Mesodermal cell (in vitro differentiated cells): ENCODE results near the gene HS3ST1.

Source experiments
- H3K27ac ChIP-seq: 2 replicates; pipeline ENCODE4 v1.7.0; 2013; ENCODE audit warnings: mild to moderate bottlenecking, low read depth, low read length, moderate library complexity; ENCODE audit not compliant: severe bottlenecking
- H3K36me3 ChIP-seq: 2 replicates; pipeline ENCODE4 v1.7.1; 2013; ENCODE audit warnings: mild to moderate bottlenecking, low read length, moderate library complexity; ENCODE audit not compliant: control insufficient read depth, insufficient read depth
- H3K4me1 ChIP-seq: one replicate; pipeline ENCODE4 v1.7.1; 2013; ENCODE audit warnings: mild to moderate bottlenecking, low read length; ENCODE audit not compliant: insufficient read depth, control insufficient read depth, poor library complexity, severe bottlenecking
- H3K4me3 ChIP-seq: 2 replicates; pipeline ENCODE4 v1.7.0; 2013; ENCODE audit warnings: low read length, control low read depth, mild to moderate bottlenecking; ENCODE audit not compliant: insufficient read depth, poor library complexity, severe bottlenecking; ENCODE audit errors: extremely low read depth
- H3K9me3 ChIP-seq: 2 replicates; pipeline ENCODE4 v1.7.1; 2013; ENCODE audit warnings: mild to moderate bottlenecking, low read length, moderate library complexity; ENCODE audit not compliant: control insufficient read depth
- WGBS, 2 experiments: methylation state at CpG; one replicate each; pipeline ENCODE4 v1.1.5; 2013; ENCODE audit warnings: missing lambda C conversion rate in 2 of 2; ENCODE audit not compliant: insufficient coverage in 2 of 2; 5-methylcytosine and 5-hydroxymethylcytosine counted together

Gene HS3ST1

DNA sequence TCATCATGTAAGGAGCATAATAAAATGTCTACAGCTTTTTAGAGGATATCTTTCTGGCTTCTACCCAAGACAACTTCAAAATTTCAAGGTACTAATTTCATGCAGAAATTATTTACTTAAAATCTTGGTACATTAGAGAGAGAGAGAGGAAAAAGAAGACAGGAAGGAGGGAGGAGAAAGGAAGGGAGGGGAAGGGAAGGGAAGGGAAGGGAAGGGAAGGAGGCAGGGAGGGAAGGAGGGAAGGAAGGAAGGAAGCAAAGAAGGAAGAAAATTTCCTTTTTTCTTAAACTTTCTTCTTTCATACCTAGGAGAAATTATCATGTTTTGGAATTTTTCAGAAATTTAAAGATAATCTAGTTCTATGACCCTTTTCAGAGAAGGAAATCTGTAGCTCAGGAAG lies 61.8 kb downstream of the HS3ST1 start:
- Histone ChIP-seq H3K4me3 (no peak overlapping the region), H3K9me3 (no peaks in the 10 kb centered on the region), H3K36me3 (no peaks in the 10 kb centered on the region), H3K27ac (peak overlapping the region; percentile 19), H3K4me1 (peaks cover 5% of the 10 kb centered on the region)

DNA sequence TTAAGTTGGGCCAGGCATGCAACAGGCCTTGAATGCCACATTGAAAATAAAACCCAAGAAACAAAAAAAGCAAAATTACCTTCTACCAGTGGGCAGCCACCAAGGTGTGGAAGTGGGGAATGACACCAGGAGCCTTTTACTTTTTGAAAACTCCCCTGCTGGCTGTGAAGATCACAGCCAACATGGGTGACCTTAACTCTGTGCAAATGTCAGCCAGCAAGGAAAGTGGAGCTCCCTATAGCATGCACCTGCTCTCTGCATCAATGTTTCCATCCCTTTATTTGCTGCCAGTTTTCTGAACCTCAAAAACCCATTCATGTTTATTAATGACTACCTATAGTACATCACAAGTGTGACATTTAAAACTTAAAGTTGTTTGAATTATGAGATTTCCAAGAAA lies 63.7 kb downstream of the HS3ST1 start:
- peaks cover 5% of the 10 kb centered on the region for H3K4me1 ChIP-seq

DNA sequence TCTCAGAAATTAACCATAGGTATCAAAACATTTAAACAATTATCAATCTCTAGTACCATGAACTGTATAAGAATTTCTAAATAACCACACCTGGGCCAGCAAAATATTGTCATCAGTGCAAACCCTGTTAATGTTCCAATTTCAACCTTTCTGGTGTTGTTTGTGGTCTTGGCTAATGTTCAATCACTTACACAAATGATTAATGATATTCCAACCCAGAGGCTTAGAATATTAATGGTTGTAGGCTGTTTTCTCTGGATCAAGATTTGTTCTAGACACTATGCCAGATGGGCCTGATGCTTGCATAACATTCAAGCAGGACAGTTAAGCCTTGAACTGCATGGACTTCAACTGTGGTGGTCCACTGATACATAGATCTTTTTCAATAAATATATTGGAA lies 69.1 kb downstream of the HS3ST1 start:
- Histone ChIP-seq H3K4me3 (no peak overlapping the region), H3K36me3 (no peaks in the 10 kb centered on the region), H3K9me3 (no peaks in the 10 kb centered on the region), H3K4me1 (no peaks in the 10 kb centered on the region), H3K27ac (no peak overlapping the region)

More for the DNA sequence above, 63.7 kb downstream of the HS3ST1 start:
- no peak overlapping the region for H3K27ac ChIP-seq
- no peak overlapping the region for H3K4me3 ChIP-seq
- H3K36me3 ChIP-seq, result no peaks in the 10 kb centered on the region
- H3K9me3 ChIP-seq, result no peaks in the 10 kb centered on the region

DNA sequence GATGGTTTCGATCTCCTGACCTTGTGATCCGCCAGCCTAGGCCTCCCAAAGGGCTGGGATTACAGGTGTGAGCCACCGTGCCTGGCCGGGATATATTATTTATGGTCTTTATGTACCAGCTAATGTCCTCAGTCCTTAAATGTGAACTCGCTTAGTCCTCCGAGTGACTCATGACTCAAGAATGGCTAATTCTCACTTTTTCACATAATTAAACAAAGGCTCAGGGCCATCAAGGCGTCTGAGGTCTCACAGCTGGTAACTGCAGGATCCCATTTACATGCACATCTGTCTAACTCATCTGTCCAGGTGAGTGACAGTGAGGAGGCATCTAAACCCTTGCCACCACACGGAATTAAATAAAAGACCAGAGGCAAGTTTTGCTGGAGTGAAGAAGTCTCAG lies 73.5 kb downstream of the HS3ST1 start:
- no peak overlapping the region for H3K27ac ChIP-seq
- H3K36me3 ChIP-seq, result no peaks in the 10 kb centered on the region
- H3K4me3 ChIP-seq, result no peak overlapping the region
- no peaks in the 10 kb centered on the region for H3K9me3 ChIP-seq
- no peaks in the 10 kb centered on the region for H3K4me1 ChIP-seq
- 88 to 90% methylated on average over 3 to 7 of the region's 8 CpGs for WGBS, 2 experiments

DNA sequence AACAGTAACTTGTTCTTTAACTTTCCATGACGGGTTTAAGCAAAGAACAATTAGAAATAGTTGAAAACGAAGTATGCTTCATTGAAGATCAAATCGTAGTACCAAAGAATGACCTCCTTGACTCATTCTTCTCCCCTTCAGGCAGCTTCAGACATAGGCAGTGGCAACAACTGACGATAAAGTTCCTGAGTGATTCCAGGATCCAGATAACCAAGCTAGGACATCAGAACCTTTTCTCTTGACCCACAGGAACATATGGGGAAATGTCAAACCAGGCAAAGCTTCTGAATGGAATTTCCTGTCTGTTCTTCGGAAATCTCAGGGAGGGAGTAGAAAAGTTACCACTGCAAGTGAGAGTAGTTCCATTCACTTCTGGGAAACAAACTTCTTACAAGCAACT lies 74.2 kb downstream of the HS3ST1 start:
- Histone ChIP-seq H3K4me3 (no peak overlapping the region), H3K9me3 (no peaks in the 10 kb centered on the region), H3K27ac (no peak overlapping the region), H3K36me3 (no peaks in the 10 kb centered on the region), H3K4me1 (no peaks in the 10 kb centered on the region)
- 84% methylated on average over 4 of the region's 5 CpGs; no CpG with 5 or more reads in 1 of the 2 experiments for WGBS, 2 experiments

DNA sequence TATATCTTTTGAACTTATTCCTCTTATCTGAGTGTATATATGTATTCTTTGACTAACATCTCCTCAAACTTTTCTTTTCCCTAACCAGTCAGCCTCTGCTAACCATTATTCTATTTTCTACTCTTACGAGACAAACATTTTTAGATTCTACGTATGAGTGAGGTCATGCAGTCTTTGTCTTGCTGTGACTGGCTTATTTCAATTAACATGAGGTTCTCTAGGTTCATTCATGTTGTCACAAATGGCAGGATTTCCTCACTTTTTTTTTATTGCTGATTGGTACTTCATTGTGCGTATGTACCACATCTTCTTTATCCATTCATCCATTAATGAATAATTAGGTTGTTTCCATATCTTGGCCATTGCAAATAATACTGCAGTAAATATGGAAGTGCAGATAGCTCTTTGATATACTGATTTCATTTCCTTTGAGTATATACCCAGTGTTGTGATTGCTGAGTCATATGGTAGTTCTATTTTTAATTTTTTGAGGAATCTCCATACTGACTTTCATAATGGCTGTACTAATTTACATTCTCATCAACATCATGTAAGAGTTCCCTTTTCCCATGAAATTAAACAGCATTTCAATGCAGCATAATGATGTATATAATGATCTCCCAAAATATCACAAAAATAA lies 80.1 kb downstream of the HS3ST1 start:
- H3K4me1 ChIP-seq, result no peaks in the 10 kb centered on the region
- WGBS, 2 experiments, result 71 to 100% methylated on average over 1 of the region's 3 CpGs
- H3K4me3 ChIP-seq, result no peak overlapping the region
- H3K36me3 ChIP-seq, result no peaks in the 10 kb centered on the region
- no peak overlapping the region for H3K27ac ChIP-seq
- H3K9me3 ChIP-seq, result no peaks in the 10 kb centered on the region

DNA sequence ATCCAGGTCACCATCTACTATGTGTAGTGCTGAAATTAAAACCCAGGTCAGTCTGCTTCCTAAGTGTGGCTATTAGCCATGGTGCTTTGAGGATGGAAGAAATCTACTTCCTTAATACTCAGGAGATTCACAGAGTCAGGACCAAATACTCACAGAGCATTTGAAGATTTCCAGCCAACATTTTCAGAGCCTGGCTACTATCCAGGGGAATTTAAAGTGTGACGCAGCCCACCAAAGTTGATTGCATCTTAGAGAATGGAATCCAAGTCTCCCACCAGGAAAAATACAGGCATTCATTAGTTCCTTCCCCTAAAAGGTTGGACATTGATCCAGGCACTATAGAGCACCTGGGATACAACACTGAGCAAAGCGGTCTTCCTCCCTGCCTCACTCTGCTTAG lies 83.8 kb downstream of the HS3ST1 start:
- Histone ChIP-seq H3K27ac (no peak overlapping the region), H3K4me1 (no peaks in the 10 kb centered on the region), H3K4me3 (no peak overlapping the region), H3K36me3 (no peaks in the 10 kb centered on the region), H3K9me3 (no peaks in the 10 kb centered on the region)
- 100% methylated on average over 1 of the region's 2 CpGs for WGBS, 2 experiments

DNA sequence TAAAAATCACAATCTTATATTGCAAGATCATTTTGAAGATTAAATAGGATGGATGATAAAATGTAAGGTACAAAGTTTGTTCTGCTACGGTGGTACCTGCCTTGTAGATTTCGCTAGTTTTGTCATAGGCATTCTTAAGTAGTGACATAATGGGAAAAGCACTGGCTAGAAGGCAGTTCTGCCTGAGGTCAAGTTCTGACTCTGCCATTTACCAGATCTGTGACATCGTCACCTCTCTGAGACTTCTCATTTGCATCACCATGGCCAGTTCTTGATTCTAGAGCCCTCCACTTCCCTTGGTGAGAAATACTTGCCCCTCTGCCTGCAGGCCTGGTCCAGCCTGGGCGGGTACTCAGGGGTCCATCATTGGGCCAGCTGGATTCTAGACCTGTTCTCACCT lies 85.2 kb downstream of the HS3ST1 start:
- no peaks in the 10 kb centered on the region for H3K4me1 ChIP-seq
- 73 to 87% methylated on average over 4 of the region's 4 CpGs for WGBS, 2 experiments
- H3K36me3 ChIP-seq, result no peaks in the 10 kb centered on the region
- H3K4me3 ChIP-seq, result no peak overlapping the region
- no peaks in the 10 kb centered on the region for H3K9me3 ChIP-seq
- no peak overlapping the region for H3K27ac ChIP-seq
